Esophagus squamous epithelium (tissue), 4 donors: ENCODE data around the gene USP2.

Experiments used
- POLR2A ChIP-seq, 4 donors: fragments of 450-650 bp; IDR thresholded peaks; one replicate each; pipeline ENCODE4 v1.6.1; 2017; ENCODE audit warnings: antibody characterized with exemption in 4 of 4, mild to moderate bottlenecking in 4 of 4, moderate library complexity in 3 of 4
- TF ChIP-seq, protein P1 (sequence below), 6 experiments: fragments of 450-650 bp in 4 of 6; fragments of 200-600 bp in 2 of 6; sonication (generic) in 2 of 6; IDR thresholded peaks; one replicate each; pipeline ENCODE4 v1.5.1; 2016 to 2019; ENCODE audit warnings: antibody characterized with exemption in 6 of 6, mild to moderate bottlenecking in 4 of 6, moderate library complexity in 4 of 6

DNA sequence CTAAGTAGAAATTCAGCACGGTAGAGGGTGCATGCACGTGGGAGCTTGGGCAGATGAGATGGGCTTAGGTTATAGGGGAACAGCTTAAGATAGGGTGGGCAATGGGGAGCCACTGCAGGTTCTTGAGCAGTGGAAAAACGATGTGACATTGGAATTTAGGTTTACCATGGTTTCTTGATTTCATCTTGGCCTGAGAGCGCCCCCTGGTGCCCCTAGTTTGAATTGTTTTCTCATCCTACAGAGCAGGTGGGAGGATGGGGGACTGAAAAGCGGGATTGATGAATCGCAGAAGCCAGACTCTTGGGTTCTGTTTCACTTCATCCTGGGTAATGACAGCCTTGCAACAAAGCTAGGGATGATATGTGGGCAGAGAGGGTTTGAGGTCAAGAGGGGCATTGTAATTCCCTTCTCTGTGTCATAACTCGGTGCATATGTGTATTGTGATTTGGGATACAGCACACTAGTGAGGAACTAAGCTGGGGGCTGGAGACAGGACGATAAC is 57.9 kb downstream of the USP2 start:
- TF ChIP-seq, protein P1, sequence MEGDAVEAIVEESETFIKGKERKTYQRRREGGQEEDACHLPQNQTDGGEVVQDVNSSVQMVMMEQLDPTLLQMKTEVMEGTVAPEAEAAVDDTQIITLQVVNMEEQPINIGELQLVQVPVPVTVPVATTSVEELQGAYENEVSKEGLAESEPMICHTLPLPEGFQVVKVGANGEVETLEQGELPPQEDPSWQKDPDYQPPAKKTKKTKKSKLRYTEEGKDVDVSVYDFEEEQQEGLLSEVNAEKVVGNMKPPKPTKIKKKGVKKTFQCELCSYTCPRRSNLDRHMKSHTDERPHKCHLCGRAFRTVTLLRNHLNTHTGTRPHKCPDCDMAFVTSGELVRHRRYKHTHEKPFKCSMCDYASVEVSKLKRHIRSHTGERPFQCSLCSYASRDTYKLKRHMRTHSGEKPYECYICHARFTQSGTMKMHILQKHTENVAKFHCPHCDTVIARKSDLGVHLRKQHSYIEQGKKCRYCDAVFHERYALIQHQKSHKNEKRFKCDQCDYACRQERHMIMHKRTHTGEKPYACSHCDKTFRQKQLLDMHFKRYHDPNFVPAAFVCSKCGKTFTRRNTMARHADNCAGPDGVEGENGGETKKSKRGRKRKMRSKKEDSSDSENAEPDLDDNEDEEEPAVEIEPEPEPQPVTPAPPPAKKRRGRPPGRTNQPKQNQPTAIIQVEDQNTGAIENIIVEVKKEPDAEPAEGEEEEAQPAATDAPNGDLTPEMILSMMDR (IDR thresholded peaks at IDR 0.05): peak; percentile 42 to 90 (median 71)
- TF ChIP-seq POLR2A (IDR thresholded peaks at IDR 0.05): no peak
